ENCODE data around the gene PEX6. TPM values are rescaled to one million over a fixed set of nuclear protein-coding genes. Genes with fewer than 3 reads are reported as not detected.

The PEX6 gene, protein sequence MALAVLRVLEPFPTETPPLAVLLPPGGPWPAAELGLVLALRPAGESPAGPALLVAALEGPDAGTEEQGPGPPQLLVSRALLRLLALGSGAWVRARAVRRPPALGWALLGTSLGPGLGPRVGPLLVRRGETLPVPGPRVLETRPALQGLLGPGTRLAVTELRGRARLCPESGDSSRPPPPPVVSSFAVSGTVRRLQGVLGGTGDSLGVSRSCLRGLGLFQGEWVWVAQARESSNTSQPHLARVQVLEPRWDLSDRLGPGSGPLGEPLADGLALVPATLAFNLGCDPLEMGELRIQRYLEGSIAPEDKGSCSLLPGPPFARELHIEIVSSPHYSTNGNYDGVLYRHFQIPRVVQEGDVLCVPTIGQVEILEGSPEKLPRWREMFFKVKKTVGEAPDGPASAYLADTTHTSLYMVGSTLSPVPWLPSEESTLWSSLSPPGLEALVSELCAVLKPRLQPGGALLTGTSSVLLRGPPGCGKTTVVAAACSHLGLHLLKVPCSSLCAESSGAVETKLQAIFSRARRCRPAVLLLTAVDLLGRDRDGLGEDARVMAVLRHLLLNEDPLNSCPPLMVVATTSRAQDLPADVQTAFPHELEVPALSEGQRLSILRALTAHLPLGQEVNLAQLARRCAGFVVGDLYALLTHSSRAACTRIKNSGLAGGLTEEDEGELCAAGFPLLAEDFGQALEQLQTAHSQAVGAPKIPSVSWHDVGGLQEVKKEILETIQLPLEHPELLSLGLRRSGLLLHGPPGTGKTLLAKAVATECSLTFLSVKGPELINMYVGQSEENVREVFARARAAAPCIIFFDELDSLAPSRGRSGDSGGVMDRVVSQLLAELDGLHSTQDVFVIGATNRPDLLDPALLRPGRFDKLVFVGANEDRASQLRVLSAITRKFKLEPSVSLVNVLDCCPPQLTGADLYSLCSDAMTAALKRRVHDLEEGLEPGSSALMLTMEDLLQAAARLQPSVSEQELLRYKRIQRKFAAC
- 10 to 100 TPM; 20.3 to 31.7 (median 22.4) TPM for total RNA-seq (2021; fragmentation: NEBNext Ultra II Directional; extraction: Animal tissue kit (Norgen Biotek cat#: 25700))
- long read RNA-seq, partial matches to known transcripts: 7 of 11 reads
- long read RNA-seq, other reads (novel, unspliced or antisense): 3 of 11 reads

DNA sequence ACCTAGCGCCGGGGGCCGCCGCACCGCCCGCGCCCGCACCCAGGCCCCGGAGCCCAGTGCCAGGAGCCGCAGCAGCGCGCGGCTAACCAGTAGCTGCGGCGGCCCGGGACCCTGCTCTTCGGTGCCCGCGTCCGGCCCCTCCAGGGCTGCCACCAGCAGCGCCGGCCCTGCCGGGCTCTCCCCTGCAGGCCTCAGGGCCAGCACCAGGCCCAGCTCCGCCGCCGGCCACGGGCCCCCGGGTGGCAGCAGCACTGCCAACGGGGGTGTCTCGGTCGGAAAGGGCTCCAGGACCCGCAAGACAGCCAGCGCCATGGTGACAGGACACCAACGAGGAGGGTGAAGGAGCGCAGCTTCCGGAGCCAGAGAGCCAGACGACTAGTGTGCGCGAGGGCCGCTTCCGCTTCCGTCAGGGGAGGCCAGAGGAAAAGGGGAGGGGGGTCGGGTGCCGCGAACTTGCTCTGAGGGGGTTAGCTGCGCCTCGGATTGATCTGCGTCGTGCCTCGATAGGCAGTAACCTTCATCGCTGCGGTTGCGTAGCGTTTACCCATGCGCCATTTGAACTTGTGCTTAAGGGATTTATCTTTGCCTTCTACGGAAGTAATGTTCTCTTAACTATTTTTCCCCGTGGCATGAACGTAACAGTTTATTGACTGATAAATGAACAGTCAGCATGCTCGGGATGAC is at the start of gene PEX6:
PEX6 (minus strand) TSS at position 343 of the 684 bp plus-strand sequence; CDS start at position 312, 31 bp downstream.
- Mint-ChIP-seq H3K27me3 (ENCODE audit: insufficient read depth) (no peaks in the 10 kb centered on the region), H3K27ac (peak within 1 kb of the TSS; percentile 93), H3K4me3 (peak within 1 kb of the TSS; percentile 95), H3K4me1 (ENCODE audit: low read depth) (peaks cover 42% of the 10 kb centered on the region), H3K9me3 (no peaks in the 10 kb centered on the region), H3K36me3 (ENCODE audit: low read depth) (peaks cover 18% of the 10 kb centered on the region)
- TF ChIP-seq, protein P1, sequence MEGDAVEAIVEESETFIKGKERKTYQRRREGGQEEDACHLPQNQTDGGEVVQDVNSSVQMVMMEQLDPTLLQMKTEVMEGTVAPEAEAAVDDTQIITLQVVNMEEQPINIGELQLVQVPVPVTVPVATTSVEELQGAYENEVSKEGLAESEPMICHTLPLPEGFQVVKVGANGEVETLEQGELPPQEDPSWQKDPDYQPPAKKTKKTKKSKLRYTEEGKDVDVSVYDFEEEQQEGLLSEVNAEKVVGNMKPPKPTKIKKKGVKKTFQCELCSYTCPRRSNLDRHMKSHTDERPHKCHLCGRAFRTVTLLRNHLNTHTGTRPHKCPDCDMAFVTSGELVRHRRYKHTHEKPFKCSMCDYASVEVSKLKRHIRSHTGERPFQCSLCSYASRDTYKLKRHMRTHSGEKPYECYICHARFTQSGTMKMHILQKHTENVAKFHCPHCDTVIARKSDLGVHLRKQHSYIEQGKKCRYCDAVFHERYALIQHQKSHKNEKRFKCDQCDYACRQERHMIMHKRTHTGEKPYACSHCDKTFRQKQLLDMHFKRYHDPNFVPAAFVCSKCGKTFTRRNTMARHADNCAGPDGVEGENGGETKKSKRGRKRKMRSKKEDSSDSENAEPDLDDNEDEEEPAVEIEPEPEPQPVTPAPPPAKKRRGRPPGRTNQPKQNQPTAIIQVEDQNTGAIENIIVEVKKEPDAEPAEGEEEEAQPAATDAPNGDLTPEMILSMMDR (IDR thresholded peaks at IDR 0.05): no peak
- peak; percentile 76 for DNase-seq

DNA sequence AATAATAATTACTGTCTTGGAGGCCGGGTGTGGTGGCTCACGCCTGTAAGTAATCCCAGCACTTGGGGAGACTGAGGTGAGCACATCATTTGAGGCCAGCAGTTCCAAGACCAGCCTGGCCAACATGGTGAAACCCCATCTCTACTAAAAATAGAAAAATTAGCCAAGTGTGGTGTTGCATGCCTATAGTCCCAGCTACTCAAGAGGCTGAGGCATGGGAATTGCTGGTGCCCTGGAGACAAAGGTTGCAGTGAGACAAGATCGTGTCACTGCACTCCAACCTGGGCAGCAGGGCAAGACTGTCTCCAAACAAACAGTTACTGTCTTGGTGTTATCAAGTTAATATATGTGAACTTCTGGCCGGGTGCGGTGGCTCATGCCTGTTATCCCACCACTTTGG is 47.4 kb upstream of the PEX6 start:
- no peaks in the 10 kb centered on the region for H3K9me3 Mint-ChIP-seq
- H3K4me1 Mint-ChIP-seq (ENCODE audit: low read depth): peaks cover 10% of the 10 kb centered on the region
- TF ChIP-seq, protein P1 (IDR thresholded peaks at IDR 0.05): no peak
- H3K36me3 Mint-ChIP-seq (ENCODE audit: low read depth): peaks cover 27% of the 10 kb centered on the region
- H3K27me3 Mint-ChIP-seq (ENCODE audit: insufficient read depth): no peaks in the 10 kb centered on the region; the same call in 1 of the 2 replicates
- H3K27ac Mint-ChIP-seq: no peak overlapping the region
- no peak for DNase-seq
- no peak overlapping the region for H3K4me3 Mint-ChIP-seq

DNA sequence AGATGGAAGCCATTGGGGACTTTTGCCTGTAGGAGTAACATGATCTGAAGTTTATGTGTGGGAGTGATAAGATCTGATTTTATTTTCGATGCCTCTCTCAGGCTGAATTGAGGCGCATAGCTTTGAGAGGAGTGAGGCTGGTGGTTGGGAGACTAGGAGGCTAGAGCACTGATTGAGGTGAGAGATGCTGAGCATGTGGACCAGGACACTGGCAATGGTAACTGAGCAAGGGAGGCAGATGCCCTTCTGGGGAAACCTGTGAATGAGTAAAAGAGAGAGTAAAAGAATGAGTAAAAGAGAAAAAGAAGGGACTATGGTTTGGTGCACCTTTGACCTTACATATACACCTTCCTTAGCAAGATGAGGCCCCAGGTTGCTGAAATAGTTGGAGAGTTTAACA is 45.5 kb upstream of the PEX6 start:
- peaks cover 22% of the 10 kb centered on the region for H3K4me1 Mint-ChIP-seq (ENCODE audit: low read depth)
- H3K27me3 Mint-ChIP-seq (ENCODE audit: insufficient read depth): no peaks in the 10 kb centered on the region; the same call in 1 of the 2 replicates
- peaks cover 27% of the 10 kb centered on the region for H3K36me3 Mint-ChIP-seq (ENCODE audit: low read depth)
- TF ChIP-seq, protein P1 (IDR thresholded peaks at IDR 0.05): no peak
- H3K9me3 Mint-ChIP-seq: no peaks in the 10 kb centered on the region
- H3K4me3 Mint-ChIP-seq: peak overlapping the region; percentile 27
- H3K27ac Mint-ChIP-seq: peak overlapping the region; percentile 42
- no peak for DNase-seq

DNA sequence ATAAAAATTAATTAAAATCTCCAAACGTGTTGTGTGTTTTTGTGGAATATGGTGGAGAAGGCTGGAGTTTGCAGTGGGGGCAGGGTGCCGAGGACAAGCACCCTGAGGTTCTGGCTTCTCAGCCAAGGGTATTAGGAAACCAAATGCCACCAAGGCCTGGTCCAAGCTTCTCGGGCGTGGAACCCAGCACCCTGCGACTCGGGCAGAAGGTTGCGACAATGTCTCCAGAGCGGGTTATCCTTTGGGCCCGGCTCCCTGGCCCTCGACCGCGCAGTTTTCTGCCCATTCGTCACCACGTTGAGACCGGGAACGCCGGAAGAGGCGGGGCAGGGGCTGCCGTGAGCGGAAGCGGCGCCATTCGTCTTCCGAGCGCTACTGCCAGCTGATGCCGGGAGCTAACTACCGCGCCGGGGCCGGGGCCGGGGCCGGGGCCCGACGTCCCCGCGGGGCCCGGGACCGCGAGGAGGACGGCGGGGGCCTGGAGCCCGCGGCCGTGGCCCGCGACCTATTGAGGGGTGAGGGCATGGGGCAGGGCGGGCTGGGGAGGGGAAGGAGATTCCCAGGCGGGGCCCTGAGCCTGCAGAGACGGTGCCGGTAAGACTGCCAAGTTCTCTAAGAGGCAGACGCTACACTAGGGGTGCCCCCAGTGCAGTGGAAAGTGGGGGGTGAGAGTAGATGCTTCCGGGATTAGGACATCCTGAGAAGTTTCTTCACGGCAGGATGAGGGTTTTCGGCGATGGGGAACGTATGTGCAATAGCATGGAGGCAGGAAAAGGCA is 42.5 kb upstream of the PEX6 start, which contains the start of gene RRP36:
RRP36 (plus strand) TSS at position 354 of the 778 bp plus-strand sequence; CDS start at position 386, 32 bp downstream.
- Mint-ChIP-seq H3K9me3 (no peaks in the 10 kb centered on the region), H3K4me1 (ENCODE audit: low read depth) (peaks cover 33% of the 10 kb centered on the region), H3K36me3 (ENCODE audit: low read depth) (peaks cover 30% of the 10 kb centered on the region), H3K27me3 (ENCODE audit: insufficient read depth) (no peaks in the 10 kb centered on the region; the same call in 1 of the 2 replicates), H3K27ac (peak within 1 kb of the TSS; percentile 94), H3K4me3 (peak within 1 kb of the TSS; percentile 100)
- DNase-seq: peak; percentile 66
- TF ChIP-seq, protein P1 (IDR thresholded peaks at IDR 0.05): no peak
